ENCODE data around the gene PHTF1.

DNA sequence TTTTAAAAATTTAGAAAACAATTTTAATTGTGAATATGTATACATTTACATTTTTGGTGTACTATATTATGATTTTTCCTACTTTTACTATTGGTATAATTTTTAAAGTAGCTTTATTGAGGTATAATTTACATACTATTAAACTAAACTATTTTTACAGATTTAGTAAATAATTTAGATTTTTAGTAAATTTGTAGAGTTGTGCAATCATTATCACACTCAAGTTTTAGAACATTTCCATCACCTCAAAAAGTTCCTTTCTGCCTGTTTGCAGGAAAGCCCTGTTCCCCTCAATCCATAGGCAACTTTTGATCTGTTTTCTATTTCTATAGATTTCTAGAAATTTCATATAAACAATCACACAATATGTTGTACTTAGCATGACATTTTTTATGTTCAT lies 8.2 kb downstream of the PHTF1 start:
- TF ChIP-seq, protein P1, sequence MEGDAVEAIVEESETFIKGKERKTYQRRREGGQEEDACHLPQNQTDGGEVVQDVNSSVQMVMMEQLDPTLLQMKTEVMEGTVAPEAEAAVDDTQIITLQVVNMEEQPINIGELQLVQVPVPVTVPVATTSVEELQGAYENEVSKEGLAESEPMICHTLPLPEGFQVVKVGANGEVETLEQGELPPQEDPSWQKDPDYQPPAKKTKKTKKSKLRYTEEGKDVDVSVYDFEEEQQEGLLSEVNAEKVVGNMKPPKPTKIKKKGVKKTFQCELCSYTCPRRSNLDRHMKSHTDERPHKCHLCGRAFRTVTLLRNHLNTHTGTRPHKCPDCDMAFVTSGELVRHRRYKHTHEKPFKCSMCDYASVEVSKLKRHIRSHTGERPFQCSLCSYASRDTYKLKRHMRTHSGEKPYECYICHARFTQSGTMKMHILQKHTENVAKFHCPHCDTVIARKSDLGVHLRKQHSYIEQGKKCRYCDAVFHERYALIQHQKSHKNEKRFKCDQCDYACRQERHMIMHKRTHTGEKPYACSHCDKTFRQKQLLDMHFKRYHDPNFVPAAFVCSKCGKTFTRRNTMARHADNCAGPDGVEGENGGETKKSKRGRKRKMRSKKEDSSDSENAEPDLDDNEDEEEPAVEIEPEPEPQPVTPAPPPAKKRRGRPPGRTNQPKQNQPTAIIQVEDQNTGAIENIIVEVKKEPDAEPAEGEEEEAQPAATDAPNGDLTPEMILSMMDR (IDR thresholded peaks at IDR 0.05; ENCODE audit: low read depth, low read length): no peak
- no peak for TF ChIP-seq POLR2A (IDR thresholded peaks at IDR 0.05; ENCODE audit: extremely low read depth, insufficient read length)
- TF ChIP-seq, protein P2, sequence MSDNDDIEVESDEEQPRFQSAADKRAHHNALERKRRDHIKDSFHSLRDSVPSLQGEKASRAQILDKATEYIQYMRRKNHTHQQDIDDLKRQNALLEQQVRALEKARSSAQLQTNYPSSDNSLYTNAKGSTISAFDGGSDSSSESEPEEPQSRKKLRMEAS (IDR thresholded peaks at IDR 0.05; ENCODE audit: low read depth, low read length): no peak

Measured in NB4 (cell line).